ENCODE measurements around the gene GCN1. TPM values are rescaled to one million over a fixed set of nuclear protein-coding genes. Genes with fewer than 3 reads are reported as not detected.

GCN1 gene
- total RNA-seq, 2 experiments from 2014 or later, result 217 to 343 TPM

DNA sequence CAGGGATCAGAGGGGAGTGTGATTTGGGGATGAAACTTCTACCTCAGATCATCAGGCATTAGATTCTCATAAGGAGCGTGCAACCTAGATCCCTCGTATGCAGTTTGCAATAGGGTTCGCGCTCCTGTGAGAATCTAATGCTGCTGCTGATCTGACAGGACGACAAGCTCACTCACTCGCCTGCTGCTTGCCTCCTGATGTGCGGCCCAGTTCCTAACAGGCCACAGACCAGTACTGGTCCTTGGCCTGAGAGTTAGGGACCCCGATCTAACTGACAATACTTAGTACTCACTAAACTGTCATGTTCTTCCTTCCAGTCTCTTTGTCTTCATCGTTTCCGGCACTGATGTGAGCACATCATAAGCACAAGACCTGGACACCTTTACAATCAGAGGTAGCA is 11.7 kb upstream of the GCN1 start:
- H3K9me2 ChIP-seq (ENCODE audit: insufficient read depth, low read length), result no peaks in the 10 kb centered on the region
- H3K79me2 ChIP-seq (ENCODE audit: insufficient read depth, low read depth, low read length), result peaks cover 7% of the 10 kb centered on the region; the same call in 1 of the 2 replicates
- DNase-seq (ENCODE audit: low spot score), result no peak
- no peaks in the 10 kb centered on the region for H4K20me1 ChIP-seq (ENCODE audit: insufficient read depth, low read length)
- peaks cover 13% of the 10 kb centered on the region for H3K36me3 ChIP-seq (ENCODE audit: insufficient read depth, low read length)
- no peaks in the 10 kb centered on the region for H3K9me3 ChIP-seq (ENCODE audit: low read length)
- TF ChIP-seq, protein P1, sequence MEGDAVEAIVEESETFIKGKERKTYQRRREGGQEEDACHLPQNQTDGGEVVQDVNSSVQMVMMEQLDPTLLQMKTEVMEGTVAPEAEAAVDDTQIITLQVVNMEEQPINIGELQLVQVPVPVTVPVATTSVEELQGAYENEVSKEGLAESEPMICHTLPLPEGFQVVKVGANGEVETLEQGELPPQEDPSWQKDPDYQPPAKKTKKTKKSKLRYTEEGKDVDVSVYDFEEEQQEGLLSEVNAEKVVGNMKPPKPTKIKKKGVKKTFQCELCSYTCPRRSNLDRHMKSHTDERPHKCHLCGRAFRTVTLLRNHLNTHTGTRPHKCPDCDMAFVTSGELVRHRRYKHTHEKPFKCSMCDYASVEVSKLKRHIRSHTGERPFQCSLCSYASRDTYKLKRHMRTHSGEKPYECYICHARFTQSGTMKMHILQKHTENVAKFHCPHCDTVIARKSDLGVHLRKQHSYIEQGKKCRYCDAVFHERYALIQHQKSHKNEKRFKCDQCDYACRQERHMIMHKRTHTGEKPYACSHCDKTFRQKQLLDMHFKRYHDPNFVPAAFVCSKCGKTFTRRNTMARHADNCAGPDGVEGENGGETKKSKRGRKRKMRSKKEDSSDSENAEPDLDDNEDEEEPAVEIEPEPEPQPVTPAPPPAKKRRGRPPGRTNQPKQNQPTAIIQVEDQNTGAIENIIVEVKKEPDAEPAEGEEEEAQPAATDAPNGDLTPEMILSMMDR (conservative IDR thresholded peaks at IDR 0.05; ENCODE audit: low read length), result no peak
- no peak for TF ChIP-seq EZH2phosphoT487 (IDR thresholded peaks at IDR 0.05; ENCODE audit: borderline replicate concordance, low read depth, low read length)
- peaks cover 7% of the 10 kb centered on the region for H3K4me1 ChIP-seq (ENCODE audit: insufficient read depth, low read length, poor library complexity, severe bottlenecking)
- ChIA-PET CTCF (ENCODE audit: unreplicated experiment) (no interaction called here), POLR2A (interaction anchor here (1.8 kb wide), 1 partner anchor 22 kb away, joined by 9 read pairs; no protein-coding TSS in a partner anchor)
- BruUV-seq (replicated peaks), result no TSS peak
- H2AFZ ChIP-seq (ENCODE audit: low read length), result no peak overlapping the region
- no peak overlapping the region for H3K4me2 ChIP-seq (ENCODE audit: low read length)
- no peak overlapping the region for H3K4me3 ChIP-seq (ENCODE audit: low read depth, low read length, poor library complexity, severe bottlenecking)
- no peak overlapping the region for H3K27ac ChIP-seq (ENCODE audit: low read depth, low read length, poor library complexity, severe bottlenecking)
- intact Hi-C loops (cut with micrococcal nuclease; ENCODE audit: unreplicated experiment), result no loop called here

GRCh38 chr12:120204171-120204570 is 9.7 kb upstream of the GCN1 start:
- H4K20me1 ChIP-seq (ENCODE audit: insufficient read depth, low read length), result peaks cover 11% of the 10 kb centered on the region
- ChIA-PET POLR2A (interaction anchor here (6.1 kb wide), 1 partner anchor 38 kb away, joined by 91 read pairs; no protein-coding TSS in a partner anchor), CTCF (ENCODE audit: unreplicated experiment) (interaction anchor here (1.2 kb wide), 1 partner anchor 13 kb away, joined by 4 read pairs; no protein-coding TSS in a partner anchor)
- H2AFZ ChIP-seq (ENCODE audit: low read length), result no peak overlapping the region
- peaks cover 24% of the 10 kb centered on the region for H3K79me2 ChIP-seq (ENCODE audit: insufficient read depth, low read depth, low read length)
- H3K4me2 ChIP-seq (ENCODE audit: low read length), result no peak overlapping the region
- no peaks in the 10 kb centered on the region for H3K9me2 ChIP-seq (ENCODE audit: insufficient read depth, low read length)
- peaks cover 10% of the 10 kb centered on the region for H3K4me1 ChIP-seq (ENCODE audit: insufficient read depth, low read length, poor library complexity, severe bottlenecking)
- H3K9me3 ChIP-seq (ENCODE audit: low read length), result no peaks in the 10 kb centered on the region
- BruUV-seq (replicated peaks), result no TSS peak
- intact Hi-C loops (cut with micrococcal nuclease; ENCODE audit: unreplicated experiment), result no loop called here
- H3K27ac ChIP-seq (ENCODE audit: low read depth, low read length, poor library complexity, severe bottlenecking), result no peak overlapping the region
- peaks cover 26% of the 10 kb centered on the region for H3K36me3 ChIP-seq (ENCODE audit: insufficient read depth, low read length)
- no peak for DNase-seq (ENCODE audit: low spot score)
- TF ChIP-seq, protein P1 (conservative IDR thresholded peaks at IDR 0.05; ENCODE audit: low read length), result no peak
- no peak for TF ChIP-seq EZH2phosphoT487 (IDR thresholded peaks at IDR 0.05; ENCODE audit: borderline replicate concordance, low read depth, low read length)
- H3K4me3 ChIP-seq (ENCODE audit: low read depth, low read length, poor library complexity, severe bottlenecking), result no peak overlapping the region

DNA sequence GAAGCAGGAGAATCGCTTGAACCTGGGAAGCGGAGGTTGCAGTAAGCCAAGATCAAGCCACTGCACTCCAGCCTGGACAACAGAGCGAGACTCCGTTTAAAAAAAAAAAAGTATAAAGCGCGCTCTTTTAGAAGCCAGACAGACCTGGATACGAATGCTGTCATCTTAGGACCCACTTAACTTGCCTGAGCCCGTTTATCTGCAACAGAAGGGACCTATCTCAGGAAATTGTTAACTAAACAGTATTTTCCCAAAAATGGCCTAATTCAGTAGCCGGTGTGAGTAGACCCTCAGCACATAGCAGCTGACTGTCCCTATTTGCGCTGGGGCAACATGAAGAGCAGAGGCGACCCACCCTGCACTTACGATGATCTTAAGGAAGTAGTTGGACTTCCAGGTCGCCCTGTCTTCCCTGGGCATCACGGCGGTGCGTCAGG is 5.9 kb upstream of the GCN1 start:
- ChIA-PET POLR2A (interaction anchor here (1.0 to 6.1 kb wide), 14 partner anchors 10 to 119 kb away, joined by 3 to 91 read pairs (median 6); partner anchors contain the start of genes RAB35 and RNU4-2), CTCF (ENCODE audit: unreplicated experiment) (no interaction called here)
- Histone ChIP-seq H3K4me1 (ENCODE audit: insufficient read depth, low read length, poor library complexity, severe bottlenecking) (peaks cover 48% of the 10 kb centered on the region), H3K4me3 (ENCODE audit: low read depth, low read length, poor library complexity, severe bottlenecking) (peak overlapping the region; percentile 90), H4K20me1 (ENCODE audit: insufficient read depth, low read length) (peaks cover 27% of the 10 kb centered on the region), H3K79me2 (ENCODE audit: insufficient read depth, low read depth, low read length) (peaks cover 58% of the 10 kb centered on the region), H3K9me2 (ENCODE audit: insufficient read depth, low read length) (no peaks in the 10 kb centered on the region), H2AFZ (ENCODE audit: low read length) (no peak overlapping the region), H3K9me3 (ENCODE audit: low read length) (no peaks in the 10 kb centered on the region), H3K4me2 (ENCODE audit: low read length) (peak overlapping the region; percentile 92), H3K27ac (ENCODE audit: low read depth, low read length, poor library complexity, severe bottlenecking) (peak overlapping the region; percentile 87), H3K36me3 (ENCODE audit: insufficient read depth, low read length) (peaks cover 54% of the 10 kb centered on the region)
- TF ChIP-seq, protein P1 (conservative IDR thresholded peaks at IDR 0.05; ENCODE audit: low read length), result no peak
- TF ChIP-seq EZH2phosphoT487 (IDR thresholded peaks at IDR 0.05; ENCODE audit: borderline replicate concordance, low read depth, low read length), result no peak
- no TSS peak for BruUV-seq (replicated peaks)
- DNase-seq (ENCODE audit: low spot score), result peak; percentile 22
- intact Hi-C loops (cut with micrococcal nuclease; ENCODE audit: unreplicated experiment), result loop anchor here (2.0 kb wide), 1 partner anchor 34 kb away; no protein-coding TSS in a partner anchor

Measured in OCI-LY7 (cell line).